K562 (cell line): ENCODE results near the gene GLP2R. TPM values are rescaled to one million over a fixed set of nuclear protein-coding genes. Genes with fewer than 3 reads are reported as not detected.

ENCODE experiments used
- ATAC-seq: fragments of 200-7000 bp; cut with Tn5 transposase; 3 replicates; pipeline ENCODE4 v1.9.1; 2020; ENCODE audit warnings: moderate library complexity
- BruUV-seq: library from RNA; stranded (reverse); fragments of 400-500 nt; replicated peaks from 2 replicates; lab custom pipeline; 2021; lab: Mats Ljungman, UMichigan
- CTCF ChIA-PET: fragments of 300-600 bp; formaldehyde crosslinking; extraction: SDS; loops from one replicate; lab custom pipeline; 2021; ENCODE audit warnings: low intra/inter-chr PET ratio; lab: Yijun Ruan, JAX
- POLR2A ChIA-PET: fragments of 300-600, 350-650 bp; sonication (Branson Sonifier 250); formaldehyde crosslinking; extraction: SDS; loops from one replicate; lab custom pipeline; 2021; ENCODE audit warnings: antibody characterized with exemption, inconsistent platforms; lab: Yijun Ruan, JAX
- DNase-seq, 4 experiments: peaks; one replicate each; pipeline versions ENCODE4 v3.0.0 to v3.0.0-alpha.2; 2011 to 2018; ENCODE audit warnings: low spot score in 3 of 4, mixed read lengths in 3 of 4; ENCODE audit errors: extremely low read depth in 1 of 4
- FAIRE-seq: peaks from 2 replicates; lab custom pipeline; 2011; peaks lifted over from hg19 to GRCh38; lab: Jason Lieb, UNC
- H2AFZ ChIP-seq: 2 replicates; pipeline ENCODE4 v1.6.0; 2011; ENCODE audit warnings: low read depth, low read length, control low read depth, inconsistent platforms
- H3K27ac ChIP-seq: fragments of 200-600 bp; 3 replicates; pipeline ENCODE4 v1.8.0; 2011; ENCODE audit warnings: low read depth, mild to moderate bottlenecking, control low read depth, inconsistent platforms, low read length, moderate library complexity, mixed read lengths; ENCODE audit errors: extremely low read depth
- H3K27me3 ChIP-seq, 2 experiments: fragments of 300-600 bp in 1 of 2; 2 replicates in 1 of 2; 3 replicates in 1 of 2; pipeline versions ENCODE4 v1.6.0 to v1.8.0; 2011; ENCODE audit warnings: inconsistent platforms in 2 of 2, low read length in 2 of 2, mild to moderate bottlenecking in 1 of 2, mixed read lengths in 1 of 2, moderate library complexity in 1 of 2; ENCODE audit not compliant: control insufficient read depth in 2 of 2, insufficient read depth in 2 of 2
- H3K36me3 ChIP-seq: fragments of 300-600 bp; 3 replicates; pipeline ENCODE4 v1.8.0; 2011; ENCODE audit warnings: mild to moderate bottlenecking, low read length, inconsistent platforms; ENCODE audit not compliant: control insufficient read depth, insufficient read depth
- H3K4me1 ChIP-seq, 2 experiments: fragments of 200-600 bp in 1 of 2; replicated peaks in 1 of 2; 2 replicates in 1 of 2; 3 replicates in 1 of 2; pipeline versions ENCODE4 v1.5.1 to v1.8.0; 2011; ENCODE audit warnings: inconsistent platforms in 2 of 2, low read length in 2 of 2, mild to moderate bottlenecking in 1 of 2, mixed read lengths in 1 of 2, moderate library complexity in 1 of 2; ENCODE audit not compliant: control insufficient read depth in 2 of 2, insufficient read depth in 2 of 2
- H3K4me2 ChIP-seq: 2 replicates; pipeline ENCODE4 v1.6.1; 2011; ENCODE audit warnings: low read length, control low read depth, inconsistent platforms, mixed read lengths; ENCODE audit not compliant: insufficient read depth
- H3K4me3 ChIP-seq: fragments of 200-600 bp; sonication (generic), shearing (Covaris generic); 2 replicates; pipeline ENCODE4 v1.5.1; 2016; ENCODE audit warnings: control low read depth, inconsistent platforms
- H3K79me2 ChIP-seq: fragments of 200-600 bp; 3 replicates; pipeline ENCODE4 v1.8.0; 2011; ENCODE audit warnings: low read length, inconsistent platforms; ENCODE audit not compliant: control insufficient read depth, insufficient read depth
- H3K9ac ChIP-seq, 2 experiments: 2 replicates each; pipeline versions ENCODE4 v1.6.0 to v1.6.1; 2011; ENCODE audit warnings: low read depth in 2 of 2, low read length in 2 of 2, control low read depth in 1 of 2, inconsistent platforms in 1 of 2, mild to moderate bottlenecking in 1 of 2, mixed read lengths in 1 of 2; ENCODE audit not compliant: insufficient read depth in 1 of 2
- H3K9me1 ChIP-seq: one replicate; pipeline ENCODE4 v1.6.0; 2011; ENCODE audit warnings: inconsistent platforms, mild to moderate bottlenecking, low read length, moderate library complexity; ENCODE audit not compliant: control insufficient read depth, insufficient read depth
- H3K9me3 ChIP-seq: replicated peaks from 2 replicates; pipeline ENCODE4 v1.5.1; 2011; ENCODE audit warnings: low read depth, low read length, inconsistent platforms; ENCODE audit not compliant: control insufficient read depth, insufficient read depth
- H4K20me1 ChIP-seq: replicated peaks from 2 replicates; pipeline ENCODE4 v1.6.1; 2011; ENCODE audit warnings: low read length, inconsistent platforms, mixed read lengths; ENCODE audit not compliant: control insufficient read depth, insufficient read depth
- DIDO1 ChIP-seq: fragments of 450-650 bp; IDR thresholded peaks from 2 replicates; pipeline ENCODE4 v1.6.1; 2016; ENCODE audit warnings: low read depth, missing biosample characterization, missing genetic modification characterization
- ETV5 ChIP-seq: sonication (generic); formaldehyde crosslinking; IDR thresholded peaks from 2 replicates; pipeline ENCODE4 v1.4.0; 2020; ENCODE audit warnings: low read depth, mild to moderate bottlenecking, missing genetic modification reagents
- MAFF ChIP-seq: IDR thresholded peaks from 2 replicates; pipeline ENCODE4 v1.6.1; 2012; ENCODE audit warnings: low read length, improper control_type of control experiment
- MED1 ChIP-seq: sonication (generic); formaldehyde crosslinking; IDR thresholded peaks from 2 replicates; pipeline ENCODE4 v1.8.1; 2023; ENCODE audit warnings: missing genetic modification reagents, borderline replicate concordance
- MEF2D ChIP-seq: conservative IDR thresholded peaks from 2 replicates; pipeline ENCODE4 v1.6.1; 2016; ENCODE audit warnings: low read depth, missing genetic modification characterization, missing compliant biosample characterization
- PURB ChIP-seq: sonication (generic); formaldehyde crosslinking; IDR thresholded peaks from 2 replicates; pipeline ENCODE4 v1.9.0; 2021; ENCODE audit warnings: low read depth, mild to moderate bottlenecking, missing genetic modification reagents
- SREBF2 ChIP-seq: sonication (generic); formaldehyde crosslinking; IDR thresholded peaks from 2 replicates; pipeline ENCODE4 v1.4.0; 2020; ENCODE audit warnings: mild to moderate bottlenecking, missing genetic modification reagents
- TBP ChIP-seq: optimal IDR thresholded peaks from 2 replicates; pipeline ENCODE3; 2011; ENCODE audit warnings: low read depth, low read length, improper control_type of control experiment
- TCF3 ChIP-seq: sonication (generic); formaldehyde crosslinking; IDR thresholded peaks from 2 replicates; pipeline ENCODE4 v1.4.0; 2020; ENCODE audit warnings: mild to moderate bottlenecking, missing genetic modification reagents
- ZC3H8 ChIP-seq: fragments of 450-650 bp; IDR thresholded peaks from 2 replicates; pipeline ENCODE4 v1.6.1; 2017
- ZNF134 ChIP-seq: fragments of 250-450 bp; sonication (Bioruptor Pico); conservative IDR thresholded peaks from 2 replicates; pipeline ENCODE4 v1.4.0; 2020
- ZNF23 ChIP-seq: fragments of 250-450 bp; sonication (Bioruptor Pico); IDR thresholded peaks from 2 replicates; pipeline ENCODE4 v1.4.0; 2020; ENCODE audit warnings: mild to moderate bottlenecking
- ZNF766 ChIP-seq: fragments of 200-800 bp; sonication (Bioruptor generic); conservative IDR thresholded peaks from 2 replicates; pipeline ENCODE4 v1.6.1; 2016; ENCODE audit warnings: missing genetic modification characterization, missing compliant biosample characterization
- WGBS: fragments of 100-300 bp; shearing (Covaris generic); methylation state at CpG from one replicate; pipeline ENCODE4 v1.1.6; 2016; ENCODE audit warnings: low coverage, mixed read lengths; ENCODE audit not compliant: insufficient coverage; ENCODE audit errors: missing lambda C conversion rate; 5-methylcytosine and 5-hydroxymethylcytosine counted together
- in situ Hi-C: fragments of 300-500 bp; cut with MboI; formaldehyde crosslinking; loops from 4 replicates; pipeline ENCODE4 v1.15.0; 2018; ENCODE audit warnings: inconsistent platforms, mixed read lengths
- intact Hi-C: fragments of 100-400 bp; cut with micrococcal nuclease; formaldehyde crosslinking; loops from 2 replicates; pipeline ENCODE4 v1.14.2; 2022
- polyA plus RNA-seq, 8 experiments: library from polyadenylated mRNA; depleted of rRNA in 4 of 8; stranded (reverse) in 5 of 8; unstranded in 3 of 8; fragments of >200 nt; fragmentation: Nextera tagmentation in 2 of 8; fragmentation: Illumina TruSeq in 1 of 8; extraction: Ambion mirVana in 2 of 8; extraction: Trizol in 1 of 8; gene quantifications; 2 replicates each; pipeline versions ENCODE4 v1.2.1 to v1.2.3, GENCODE V29; 2011 to 2014; ENCODE audit warnings: inconsistent platforms in 1 of 8, missing spikeins in 1 of 8
- total RNA-seq, 7 experiments: library from RNA; depleted of rRNA in 6 of 7; stranded (reverse); fragments of >200 nt in 6 of 7; fragmentation: Illumina TruSeq in 2 of 7; extraction: Trizol in 2 of 7; gene quantifications; 2 replicates each; pipeline versions ENCODE4 v1.2.1 to v1.2.3, GENCODE V29; 2011 to 2021; ENCODE audit warnings: low replicate concordance in 1 of 7
- TF ChIP-seq, protein P1 (sequence below): sonication (generic); formaldehyde crosslinking; IDR thresholded peaks from 2 replicates; pipeline ENCODE4 v1.9.0; 2022; ENCODE audit warnings: mild to moderate bottlenecking, missing genetic modification reagents
- TF ChIP-seq, protein P2 (sequence below): fragments of 450-650 bp; formaldehyde crosslinking; IDR thresholded peaks from 2 replicates; pipeline ENCODE4 v1.4.0; 2020; ENCODE audit warnings: mild to moderate bottlenecking, moderate library complexity
- TF ChIP-seq, protein P3 (sequence below): fragments of 450-650 bp; formaldehyde crosslinking; conservative IDR thresholded peaks from 2 replicates; pipeline ENCODE4 v1.4.0; 2022; ENCODE audit warnings: mild to moderate bottlenecking, missing genetic modification characterization

Gene GLP2R
- total and polyA plus RNA-seq, 9 of the 15 experiments (the other 6 are each of a cell fraction or from before 2014, with no cell fraction given) = not detected

DNA sequence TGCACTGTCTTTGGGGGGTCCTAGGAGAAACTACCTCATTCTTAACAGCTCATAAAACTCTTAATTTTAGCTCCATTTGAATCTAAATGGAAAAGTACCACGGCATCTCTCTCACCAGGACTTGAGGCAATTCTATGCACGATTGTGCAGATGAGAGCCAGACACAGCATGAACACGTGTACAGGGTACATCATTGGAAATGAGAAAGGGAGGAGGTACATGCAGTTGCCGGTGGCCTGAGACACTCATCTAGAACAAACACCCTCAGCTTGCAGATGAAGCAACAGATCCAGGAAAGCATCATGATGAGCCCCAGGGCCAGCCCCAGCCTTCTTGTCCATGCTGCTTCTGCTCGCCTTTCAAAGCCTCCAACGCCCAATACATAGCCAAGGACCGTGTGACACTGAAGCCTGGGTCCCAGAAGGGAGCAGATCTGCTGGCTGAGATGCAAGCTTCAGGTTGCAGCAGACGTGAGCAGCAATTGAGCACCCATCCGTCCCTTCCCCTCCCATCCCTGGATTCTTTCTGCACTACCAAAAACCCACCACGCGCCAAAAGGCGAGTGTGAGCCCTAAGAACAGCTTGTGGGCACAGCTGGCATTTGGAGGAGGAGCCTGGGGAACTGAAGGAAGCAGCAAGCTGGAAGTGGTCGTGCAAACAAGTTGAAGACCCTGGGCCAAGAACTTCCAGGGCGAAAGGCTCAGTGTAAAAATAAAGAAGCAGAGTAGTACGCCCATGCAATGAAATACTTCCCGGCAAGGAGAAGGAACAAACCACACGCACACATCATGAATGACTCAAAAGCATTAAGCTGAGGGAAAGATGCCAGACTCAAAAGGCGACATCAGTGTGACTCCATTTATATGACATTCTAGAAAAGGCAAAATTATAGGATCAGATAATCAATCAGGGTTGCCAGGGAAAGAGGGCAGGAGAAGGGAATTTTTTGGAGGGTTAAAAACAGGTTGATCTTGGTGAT lies 86.7 kb downstream of the GLP2R start:
- H3K27ac ChIP-seq = no peak overlapping the region
- under 1% methylated on average over 13 of the region's 18 CpGs for WGBS
- in situ Hi-C loops = no loop called here
- DNase-seq = no peak
- TF ChIP-seq TCF3 (CRISPR knock-in tag) = no peak
- TF ChIP-seq ETV5 = no peak
- no peak for TF ChIP-seq DIDO1
- no peak for TF ChIP-seq SREBF2 (CRISPR knock-in tag)
- no peak for TF ChIP-seq MAFF
- TF ChIP-seq MEF2D (tag) = no peak
- no peak for TF ChIP-seq ZNF134 (CRISPR knock-in tag)
- TF ChIP-seq ZNF23 (CRISPR knock-in tag) = no peak
- TF ChIP-seq ZNF766 = no peak
- no peak for TF ChIP-seq PURB (CRISPR knock-in tag)
- TF ChIP-seq ZC3H8 = no peak
- TF ChIP-seq, protein P1, sequence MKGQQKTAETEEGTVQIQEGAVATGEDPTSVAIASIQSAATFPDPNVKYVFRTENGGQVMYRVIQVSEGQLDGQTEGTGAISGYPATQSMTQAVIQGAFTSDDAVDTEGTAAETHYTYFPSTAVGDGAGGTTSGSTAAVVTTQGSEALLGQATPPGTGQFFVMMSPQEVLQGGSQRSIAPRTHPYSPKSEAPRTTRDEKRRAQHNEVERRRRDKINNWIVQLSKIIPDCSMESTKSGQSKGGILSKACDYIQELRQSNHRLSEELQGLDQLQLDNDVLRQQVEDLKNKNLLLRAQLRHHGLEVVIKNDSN (CRISPR knock-in tag) = no peak
- TF ChIP-seq, protein P2, sequence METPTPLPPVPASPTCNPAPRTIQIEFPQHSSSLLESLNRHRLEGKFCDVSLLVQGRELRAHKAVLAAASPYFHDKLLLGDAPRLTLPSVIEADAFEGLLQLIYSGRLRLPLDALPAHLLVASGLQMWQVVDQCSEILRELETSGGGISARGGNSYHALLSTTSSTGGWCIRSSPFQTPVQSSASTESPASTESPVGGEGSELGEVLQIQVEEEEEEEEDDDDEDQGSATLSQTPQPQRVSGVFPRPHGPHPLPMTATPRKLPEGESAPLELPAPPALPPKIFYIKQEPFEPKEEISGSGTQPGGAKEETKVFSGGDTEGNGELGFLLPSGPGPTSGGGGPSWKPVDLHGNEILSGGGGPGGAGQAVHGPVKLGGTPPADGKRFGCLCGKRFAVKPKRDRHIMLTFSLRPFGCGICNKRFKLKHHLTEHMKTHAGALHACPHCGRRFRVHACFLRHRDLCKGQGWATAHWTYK = no peak
- TF ChIP-seq MED1 = no peak
- no peak for TF ChIP-seq TBP
- TF ChIP-seq, protein P3, sequence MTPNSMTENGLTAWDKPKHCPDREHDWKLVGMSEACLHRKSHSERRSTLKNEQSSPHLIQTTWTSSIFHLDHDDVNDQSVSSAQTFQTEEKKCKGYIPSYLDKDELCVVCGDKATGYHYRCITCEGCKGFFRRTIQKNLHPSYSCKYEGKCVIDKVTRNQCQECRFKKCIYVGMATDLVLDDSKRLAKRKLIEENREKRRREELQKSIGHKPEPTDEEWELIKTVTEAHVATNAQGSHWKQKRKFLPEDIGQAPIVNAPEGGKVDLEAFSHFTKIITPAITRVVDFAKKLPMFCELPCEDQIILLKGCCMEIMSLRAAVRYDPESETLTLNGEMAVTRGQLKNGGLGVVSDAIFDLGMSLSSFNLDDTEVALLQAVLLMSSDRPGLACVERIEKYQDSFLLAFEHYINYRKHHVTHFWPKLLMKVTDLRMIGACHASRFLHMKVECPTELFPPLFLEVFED (CRISPR knock-in tag) = no peak
- no TSS peak for BruUV-seq
- ChIA-PET CTCF (no interaction called here), POLR2A (no interaction called here)
- H3K9ac ChIP-seq = no peak overlapping the region
- H3K9me3 ChIP-seq = no peaks in the 10 kb centered on the region
- H3K36me3 ChIP-seq = no peaks in the 10 kb centered on the region
- no peak overlapping the region for H3K4me2 ChIP-seq
- no peaks in the 10 kb centered on the region for H3K9me1 ChIP-seq
- H3K79me2 ChIP-seq = no peaks in the 10 kb centered on the region
- H3K27me3 ChIP-seq = peaks cover 0 to 5% of the 10 kb centered on the region in 2 experiments; a peak in 1 of 5 replicates
- H3K4me1 ChIP-seq = no peaks in the 10 kb centered on the region
- no peaks in the 10 kb centered on the region for H4K20me1 ChIP-seq
- no peak for FAIRE-seq
- intact Hi-C loops = no loop called here
- H3K4me3 ChIP-seq = no peak overlapping the region
- H2AFZ ChIP-seq = no peak overlapping the region
- ATAC-seq = no peak
